CD4-positive, alpha-beta T cell treated with Interferon alpha-2 for 1 hour (primary cell): ENCODE measurements around the gene ELOVL5.
"Not testable (repeated sequence)": the region's sequence is repeated elsewhere in the genome, so short reads cannot be mapped to it uniquely, and the experiment has no call there.

ENCODE experiments used
- DNase-seq, 2 donors: peaks; one replicate each; pipeline ENCODE4 v3.0.0-alpha.2; 2020 to 2022

ELOVL5 gene

GRCh38 chr6:53348371-53349208 lies at the start of gene ELOVL5:
TSS of gene ELOVL5 (minus strand) at chr6:53348950. CDS start at chr6:53295699, 53,251 bp downstream.
- DNase-seq = peak; percentile 98

DNA sequence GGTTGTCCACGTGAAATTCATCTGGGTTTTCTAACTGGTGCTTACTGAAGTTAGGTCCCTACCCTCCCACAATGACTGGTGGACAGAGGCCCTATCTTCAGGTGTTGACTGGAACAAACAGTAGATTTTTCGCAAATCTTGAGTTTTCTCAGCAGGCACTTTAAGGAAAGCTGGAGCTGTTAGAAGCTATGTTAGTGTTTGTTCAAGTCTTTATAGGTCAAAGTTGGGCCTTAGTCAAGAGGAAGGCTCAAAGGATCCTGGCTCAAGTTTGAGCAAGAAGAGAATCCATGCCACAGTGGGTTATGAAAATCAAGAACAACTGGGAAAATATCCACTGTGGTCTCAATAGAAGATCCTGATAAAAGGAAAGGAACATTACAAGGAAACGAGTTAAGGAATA lies 48.5 kb upstream of the ELOVL5 start:
- DNase-seq = no peak

- no peak for DNase-seq
Measured at GRCh38 chr6:53395986-53396385, 47.2 kb upstream of the ELOVL5 start.

DNA sequence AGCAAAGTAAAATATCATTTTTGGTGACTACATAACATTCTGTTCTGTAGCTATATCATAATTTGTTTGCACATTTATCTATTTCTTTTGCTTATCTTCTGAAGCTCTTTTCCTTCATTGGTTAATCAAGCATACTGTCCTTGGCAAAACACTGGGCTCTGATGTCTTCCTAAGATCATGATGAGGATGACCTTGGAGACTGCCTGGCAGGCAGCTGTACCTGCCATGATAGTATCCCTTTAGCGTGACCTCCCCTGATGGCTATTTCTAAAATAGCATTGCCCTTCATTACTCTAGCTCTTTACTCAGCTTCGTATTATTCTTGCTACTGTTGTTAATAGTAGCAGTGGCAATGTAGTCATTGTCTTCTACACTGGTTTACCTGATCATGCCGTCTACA lies 46.0 kb upstream of the ELOVL5 start:
- no peak for DNase-seq

DNA sequence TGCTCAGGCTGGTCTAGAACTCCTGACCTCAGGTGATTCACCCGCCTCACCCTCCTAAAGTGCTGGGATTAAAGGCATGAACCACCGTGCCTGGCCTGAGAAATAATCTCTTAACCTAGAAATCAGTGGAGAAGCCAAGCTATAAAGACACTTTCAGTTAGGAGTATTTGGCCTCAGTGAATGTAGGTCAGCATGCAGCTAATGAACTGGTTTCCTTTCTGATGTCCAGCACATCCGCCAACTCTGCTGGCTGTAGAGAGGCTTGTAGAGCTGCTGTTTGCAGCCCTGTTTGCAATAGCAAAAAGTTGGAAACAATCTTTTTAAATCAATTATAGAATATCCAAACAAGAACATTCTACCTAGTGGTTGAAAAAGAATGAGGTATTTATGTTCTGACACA lies 42.4 kb upstream of the ELOVL5 start:
- DNase-seq = no peak

DNA sequence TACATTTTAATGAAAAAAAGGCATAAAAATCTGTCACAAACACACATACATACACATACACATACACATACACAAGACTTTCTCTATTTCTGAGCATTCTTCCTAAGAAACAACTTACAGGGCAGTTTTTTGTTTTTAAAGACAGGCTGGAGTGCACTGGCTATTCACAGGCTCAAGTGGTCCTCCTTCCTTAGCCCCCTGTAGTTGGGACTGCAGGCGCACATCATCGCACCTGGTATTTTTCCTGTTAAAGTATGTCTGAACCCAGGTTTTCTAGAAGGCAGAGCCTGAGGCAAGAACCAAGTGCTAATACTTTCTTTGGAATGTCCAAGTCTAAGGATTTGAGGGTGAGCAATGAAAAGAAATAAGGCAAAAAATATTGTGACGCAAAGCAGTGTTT lies 41.3 kb upstream of the ELOVL5 start:
- DNase-seq = no peak

- not testable (repeated sequence) for DNase-seq
Measured at GRCh38 chr6:53388615-53389014, 39.9 kb upstream of the ELOVL5 start.

DNA sequence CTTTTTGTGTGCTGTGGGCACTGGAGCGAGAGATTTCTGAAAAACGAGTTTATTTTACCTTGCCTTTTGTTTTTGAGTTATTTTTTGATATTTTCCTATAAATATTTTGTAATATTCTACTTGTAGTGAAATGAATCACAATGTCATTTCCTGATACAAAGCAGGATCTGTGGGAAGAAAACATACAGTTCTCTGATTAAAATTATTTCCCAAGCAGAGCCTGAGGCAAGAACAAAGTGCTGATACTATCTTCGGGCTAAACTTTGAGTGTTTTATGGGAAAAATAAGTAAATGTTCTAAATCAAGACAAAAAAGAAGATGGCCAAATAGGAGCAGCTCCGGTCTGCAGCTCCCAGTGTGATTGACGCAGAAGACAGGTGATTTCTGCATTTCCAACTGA lies 33.7 kb upstream of the ELOVL5 start:
- DNase-seq = no peak

GRCh38 chr6:53378208-53378607 lies 29.5 kb upstream of the ELOVL5 start:
- no peak for DNase-seq

DNA sequence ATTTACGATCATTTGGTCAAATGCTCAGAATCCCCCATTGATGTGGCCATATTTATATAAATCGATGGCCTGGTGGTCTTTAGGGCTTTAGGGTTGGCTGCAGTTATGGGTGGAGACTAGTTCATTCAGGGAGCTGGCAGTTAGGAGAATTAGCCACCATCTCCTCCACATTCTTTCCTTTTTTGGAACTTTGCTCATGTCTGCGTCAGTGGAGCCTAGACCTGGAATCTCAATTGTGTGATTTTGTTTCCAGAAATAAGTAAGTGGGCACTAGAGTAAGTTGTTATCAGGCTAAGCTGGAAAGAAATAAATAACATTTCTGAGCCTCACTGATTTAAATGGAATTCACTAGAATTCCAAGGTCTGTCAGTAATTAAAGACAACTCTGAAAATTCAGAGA lies 29.0 kb upstream of the ELOVL5 start:
- DNase-seq = no peak

- DNase-seq = no peak
Measured at GRCh38 chr6:53377289-53377688, 28.5 kb upstream of the ELOVL5 start.

DNA sequence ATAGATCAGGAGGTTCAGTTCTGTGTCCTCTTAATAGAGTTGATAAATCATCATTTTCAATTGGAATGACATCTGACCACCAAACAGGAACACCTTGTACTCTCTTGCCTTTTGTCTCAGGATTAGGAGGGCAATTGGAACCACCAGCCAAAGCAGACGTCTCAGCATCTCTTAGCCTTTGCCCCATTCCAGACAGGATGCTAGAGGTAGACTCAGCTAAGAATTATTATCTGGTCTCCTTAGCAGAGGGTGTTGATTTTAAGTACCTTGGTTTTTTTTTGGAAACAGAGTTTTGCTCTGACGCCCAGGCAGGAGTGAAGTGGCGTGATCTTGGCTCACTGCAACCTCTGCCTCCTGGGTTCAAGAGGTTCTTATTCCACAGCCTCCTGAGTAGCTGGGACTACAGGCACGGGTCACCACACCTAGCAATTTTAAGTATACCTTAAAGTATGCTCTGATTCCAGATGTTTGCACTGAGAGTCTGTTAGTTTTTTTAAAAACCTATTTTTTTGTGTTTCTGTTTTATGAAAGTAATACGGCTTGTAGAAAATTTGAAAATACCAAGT lies 28.0 kb upstream of the ELOVL5 start:
- no peak for DNase-seq

- no peak for DNase-seq
Measured at GRCh38 chr6:53375847-53376246, 27.1 kb upstream of the ELOVL5 start.

DNA sequence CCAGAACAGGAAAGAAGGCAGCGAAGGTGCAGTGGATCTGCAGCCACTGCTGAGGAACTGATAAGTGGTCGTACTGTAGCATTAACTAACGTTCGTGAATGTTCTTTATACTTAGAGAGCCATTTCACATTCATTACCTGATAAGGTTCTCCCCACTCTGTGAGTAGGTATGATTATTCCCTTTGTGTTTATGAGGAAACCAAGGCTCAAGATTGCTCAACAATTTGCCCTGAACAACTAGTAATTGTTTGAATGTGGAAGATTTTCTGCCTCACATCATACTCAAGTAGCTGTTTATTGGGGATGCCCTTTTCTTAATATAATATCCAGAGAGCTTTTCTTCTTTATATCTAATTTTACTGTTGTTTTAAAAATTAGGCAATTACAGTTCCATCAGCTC lies 24.9 kb upstream of the ELOVL5 start:
- no peak for DNase-seq

- DNase-seq = no peak
Measured at GRCh38 chr6:53369876-53370515, 21.2 kb upstream of the ELOVL5 start.

DNA sequence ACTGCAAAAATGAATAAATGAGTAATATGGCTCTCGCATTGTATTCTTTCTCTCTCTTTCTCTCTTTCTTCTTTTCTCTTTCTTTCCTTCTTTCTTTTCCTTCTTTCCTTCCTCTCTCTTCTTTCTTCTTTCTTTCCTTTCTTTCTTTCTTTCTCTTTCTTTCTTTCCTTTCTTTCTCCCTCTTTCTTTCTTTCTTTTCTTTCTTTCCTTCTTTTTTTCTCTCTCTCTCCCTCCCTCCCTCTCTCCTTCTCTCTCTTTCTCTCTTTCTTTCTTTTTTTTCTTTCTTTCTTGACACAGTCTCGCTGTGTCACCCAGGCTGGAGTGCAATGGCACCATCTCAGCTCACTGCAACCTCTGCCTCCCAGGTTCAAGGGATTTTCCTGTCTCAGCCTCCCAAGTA lies 20.3 kb upstream of the ELOVL5 start:
- no peak for DNase-seq

- DNase-seq = no peak
Measured at GRCh38 chr6:53366128-53366641, 17.4 kb upstream of the ELOVL5 start.

- DNase-seq = no peak
Measured at GRCh38 chr6:53363341-53364079, 14.8 kb upstream of the ELOVL5 start.

DNA sequence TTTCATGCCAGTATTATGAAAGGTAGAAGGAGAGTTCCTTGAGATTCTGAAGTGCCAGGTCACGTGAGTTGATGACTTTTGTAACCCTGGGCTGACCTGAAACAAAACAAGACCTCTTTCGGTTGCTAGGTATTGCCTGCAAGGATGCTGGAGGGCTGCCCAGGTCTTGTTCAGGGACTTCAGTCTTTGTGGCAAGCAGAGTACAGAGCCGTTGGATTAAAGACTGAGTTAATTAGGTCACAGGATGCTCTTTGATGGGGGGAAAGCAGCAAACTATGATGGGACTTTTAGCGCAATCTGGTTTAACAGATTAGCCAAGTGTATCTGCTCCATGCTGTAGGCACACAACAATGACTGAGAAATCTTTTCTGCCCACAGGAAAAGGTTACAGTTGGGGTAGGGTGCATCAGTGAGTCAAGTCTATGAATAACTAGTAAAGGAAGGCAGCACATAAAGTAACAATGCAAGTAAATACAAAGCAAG lies 12.8 kb upstream of the ELOVL5 start:
- DNase-seq = peak; percentile 74 to 87

GRCh38 chr6:53360093-53360912 lies 11.6 kb upstream of the ELOVL5 start:
- peak in 1 of 2 donors; percentile 67 for DNase-seq

DNA sequence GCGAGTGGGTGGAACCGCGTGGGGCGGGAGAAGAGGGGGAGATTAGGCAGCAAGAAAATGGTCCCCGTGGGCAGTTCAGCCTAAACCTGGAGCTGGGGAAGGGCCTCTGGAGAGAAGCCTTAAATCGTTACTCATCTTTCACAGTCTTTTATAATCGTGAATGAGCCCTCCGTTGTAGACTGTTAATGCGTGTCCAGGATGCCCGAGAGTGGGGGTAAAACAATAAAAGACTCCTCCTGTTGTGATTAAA lies 11.0 kb upstream of the ELOVL5 start:
- DNase-seq = peak in 1 of 2 donors; percentile 44

DNA sequence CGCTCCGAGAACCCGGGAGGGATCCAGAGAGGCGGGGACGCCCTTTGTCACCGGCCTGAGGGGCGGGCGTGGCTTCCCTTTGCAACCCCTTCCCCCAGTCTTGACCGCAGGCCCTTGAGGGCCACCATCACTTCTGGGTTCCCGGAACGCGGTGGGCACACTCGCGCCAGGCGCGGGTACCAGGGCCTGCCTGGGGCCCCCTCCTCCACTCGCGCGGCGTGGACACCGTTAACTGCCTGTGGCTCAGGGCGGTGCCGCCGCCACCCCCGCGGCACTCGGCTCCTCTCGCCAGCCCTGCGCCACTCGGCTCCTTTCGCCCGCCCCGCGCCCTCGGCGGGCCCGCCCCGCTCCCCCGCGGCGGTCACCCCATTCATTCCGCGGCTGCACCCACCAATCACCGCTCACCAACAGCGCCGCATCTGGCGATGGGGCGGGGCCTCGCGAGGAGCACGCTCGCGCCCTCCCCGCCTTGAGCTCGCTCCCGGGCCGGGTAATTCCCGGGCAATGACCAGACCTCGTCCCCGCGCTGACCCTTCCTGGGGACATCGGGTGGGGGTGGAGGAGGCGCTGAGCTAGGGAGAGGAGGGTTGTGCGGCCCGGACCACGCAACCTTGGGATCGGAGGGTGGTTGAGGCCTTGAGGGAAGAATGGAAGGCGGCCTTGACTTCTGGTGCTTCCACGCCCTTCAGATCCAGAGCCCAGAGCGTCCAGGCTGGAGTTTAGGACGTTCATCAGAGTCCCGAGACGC lies 10.5 kb upstream of the ELOVL5 start:
- DNase-seq = peak; percentile 93 to 95
